HG03060 (cell line): ENCODE data around the gene MAD1L1.
A peak's percentile ranks its signal among the peaks of the same experiment; 100 is the strongest.

Source experiments
- ATAC-seq: cut with Tn5 transposase; IDR thresholded peaks from one replicate; pipeline ENCODE4 v1.9.1; 2021; ENCODE audit warnings: low read depth, moderate number of reproducible peaks; ENCODE audit not compliant: unreplicated experiment

MAD1L1 gene

DNA sequence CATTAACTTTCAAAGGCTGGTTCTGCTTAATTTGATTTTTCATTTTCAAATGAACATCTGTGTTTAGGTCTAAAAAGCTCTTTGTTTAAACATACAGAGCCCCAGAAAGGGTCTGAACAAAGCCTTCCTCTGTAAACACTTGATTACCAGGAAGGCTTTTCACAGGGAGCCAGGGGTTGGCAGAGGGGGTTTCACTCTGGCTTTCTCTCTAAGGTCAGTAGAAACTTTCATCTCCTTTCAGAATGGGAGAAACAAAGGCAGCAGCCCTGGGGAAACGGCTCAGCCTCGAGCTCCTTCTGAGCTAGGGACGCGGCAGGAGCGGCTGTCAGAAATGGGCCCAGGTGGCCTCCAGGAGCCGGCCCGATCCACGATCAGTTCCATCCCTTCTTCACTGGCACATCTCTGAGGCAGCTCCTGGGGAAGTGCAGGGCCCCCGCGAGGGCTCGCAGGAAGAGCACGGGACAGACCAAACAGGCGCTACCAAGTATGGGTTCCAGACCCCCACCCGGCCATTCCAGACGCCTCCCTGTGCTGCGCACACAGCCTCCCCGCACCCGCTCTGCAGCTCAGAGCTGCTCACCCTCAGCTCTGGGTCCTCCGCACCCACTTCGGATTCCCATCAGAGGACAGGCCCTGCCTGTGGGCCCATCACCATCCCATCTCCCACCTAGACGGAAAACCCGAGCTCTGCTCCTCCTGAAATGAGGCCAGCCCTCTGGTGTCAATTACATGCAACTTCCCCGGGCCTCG lies 124.1 kb downstream of the MAD1L1 start:
- ATAC-seq: no peak

DNA sequence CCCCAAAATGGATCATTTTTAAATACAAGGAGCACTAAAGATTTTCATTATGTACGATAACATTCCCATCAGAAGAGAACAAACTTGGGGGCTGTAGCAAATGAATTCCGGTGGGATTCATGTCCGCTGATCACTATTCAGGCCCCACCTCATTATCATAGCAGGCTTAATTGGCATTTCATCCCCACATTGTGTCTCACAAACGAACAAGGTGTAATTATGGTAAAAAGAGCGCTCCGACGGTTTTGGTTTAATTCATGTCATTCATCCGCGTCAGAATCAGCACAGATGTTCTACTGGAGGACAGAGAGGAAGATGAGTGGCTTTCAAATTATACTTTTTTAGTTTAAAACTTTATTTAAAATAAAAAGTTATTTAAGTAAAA lies 124.7 kb downstream of the MAD1L1 start:
- no peak for ATAC-seq

DNA sequence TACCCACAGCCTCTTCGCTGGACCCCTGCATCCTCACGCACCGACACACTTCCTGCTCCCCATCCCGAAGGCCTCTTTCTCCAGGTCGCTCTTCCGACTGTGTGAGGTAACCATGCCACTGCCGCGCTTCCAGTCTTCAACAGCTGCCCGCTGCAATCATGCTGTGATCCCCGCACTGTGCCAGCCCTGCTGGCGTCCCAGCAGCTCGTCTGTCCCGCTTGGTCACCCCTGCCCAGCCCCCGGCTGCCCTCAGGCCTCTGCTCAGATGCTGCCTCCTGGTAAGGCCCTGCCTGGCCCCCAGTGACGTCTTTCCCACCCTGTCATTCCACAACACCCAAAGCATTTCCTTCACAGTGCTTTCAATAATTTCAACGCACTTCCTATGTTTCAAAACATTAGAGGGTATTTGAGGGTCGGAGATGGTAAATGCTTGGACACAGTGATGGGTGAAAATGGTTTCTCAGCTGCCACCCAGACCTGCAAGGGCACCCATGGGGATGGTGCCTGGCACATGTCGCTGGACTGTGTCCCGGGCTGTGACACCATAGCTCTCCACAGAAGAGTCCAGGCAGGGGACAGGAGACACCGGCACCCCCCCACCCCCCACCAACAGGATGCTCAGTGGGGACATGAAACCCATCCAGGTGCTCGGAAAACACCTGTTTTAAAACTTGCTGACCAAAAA lies 125.2 kb downstream of the MAD1L1 start:
- no peak for ATAC-seq

DNA sequence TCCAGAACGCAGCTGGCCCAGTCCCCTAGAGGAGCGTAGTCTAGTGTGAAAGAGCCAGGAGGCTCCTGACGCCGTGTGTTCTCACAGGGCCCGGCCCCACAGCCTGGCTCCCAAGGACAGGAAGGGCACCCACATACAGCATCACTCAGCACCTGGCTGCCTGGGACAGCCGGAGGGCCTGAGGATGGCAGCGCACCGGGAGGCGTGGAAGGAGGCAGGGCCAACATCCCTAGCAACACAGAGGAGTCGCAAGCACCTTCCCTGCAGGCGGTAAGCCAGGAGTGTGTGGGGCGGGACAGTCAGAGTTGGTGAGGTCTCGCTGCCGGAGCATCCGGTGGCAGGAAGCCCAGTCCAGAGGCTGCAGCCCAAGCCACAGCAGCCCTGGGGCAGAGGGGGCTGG lies 125.8 kb downstream of the MAD1L1 start:
- ATAC-seq: no peak

DNA sequence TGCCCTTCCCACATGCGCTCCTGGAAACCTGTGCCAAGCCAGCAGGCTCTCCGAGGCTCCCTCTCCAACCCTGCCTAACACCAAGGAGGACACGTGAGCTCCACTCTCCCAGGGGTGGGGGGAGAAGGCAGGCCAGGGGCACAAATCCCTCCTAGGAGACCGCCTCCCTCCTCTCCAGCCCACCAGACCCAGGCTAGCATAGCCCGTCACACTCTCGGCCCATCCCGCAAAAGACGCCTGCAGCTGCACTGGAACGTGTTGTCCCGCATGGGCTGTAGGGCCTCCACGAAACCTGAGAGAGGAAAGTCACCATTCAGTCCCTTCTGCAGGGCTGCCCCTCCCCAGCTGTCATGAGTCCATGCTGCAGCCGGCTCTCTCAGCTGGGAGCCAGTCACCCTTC lies 126.3 kb downstream of the MAD1L1 start:
- no peak for ATAC-seq

DNA sequence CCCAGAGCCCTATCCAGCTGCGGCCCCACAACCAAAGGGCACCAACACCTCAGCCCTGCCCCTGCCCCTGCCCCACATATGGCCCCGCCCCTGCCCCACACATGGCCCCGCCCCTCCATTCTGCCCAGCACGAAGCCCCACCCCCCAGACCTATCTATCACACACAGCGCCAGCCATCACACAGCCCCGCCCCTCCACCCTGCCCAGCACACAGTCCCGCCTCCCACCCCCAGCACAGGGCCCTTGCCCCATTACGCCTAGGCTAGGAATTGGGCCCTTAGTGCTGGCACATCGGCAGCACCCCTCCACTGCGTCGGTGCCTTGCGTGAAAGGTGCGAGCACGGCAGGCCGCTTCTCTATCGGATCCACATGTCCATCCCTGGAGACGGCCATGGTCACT lies 126.8 kb downstream of the MAD1L1 start:
- ATAC-seq: no peak

DNA sequence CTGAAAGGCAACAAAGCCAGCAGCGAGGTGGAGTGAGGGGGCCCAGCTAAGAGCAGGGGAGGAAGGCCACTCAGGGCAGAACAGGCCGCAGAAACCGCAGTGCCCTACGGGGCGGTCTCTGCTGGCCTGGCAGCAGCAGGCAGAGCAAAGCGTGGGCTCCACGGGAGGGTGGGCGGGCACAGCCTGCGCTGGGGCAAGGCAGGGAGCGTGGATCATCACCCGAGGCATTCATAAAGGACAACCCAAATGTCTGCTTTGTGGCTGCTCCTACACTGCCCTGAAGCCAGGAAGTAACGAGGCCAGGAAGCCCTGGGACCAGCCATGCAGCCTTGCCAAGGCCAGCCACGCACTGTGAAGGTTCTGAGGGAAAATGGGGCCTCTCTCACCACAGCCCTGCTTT lies 127.5 kb downstream of the MAD1L1 start:
- ATAC-seq: no peak

DNA sequence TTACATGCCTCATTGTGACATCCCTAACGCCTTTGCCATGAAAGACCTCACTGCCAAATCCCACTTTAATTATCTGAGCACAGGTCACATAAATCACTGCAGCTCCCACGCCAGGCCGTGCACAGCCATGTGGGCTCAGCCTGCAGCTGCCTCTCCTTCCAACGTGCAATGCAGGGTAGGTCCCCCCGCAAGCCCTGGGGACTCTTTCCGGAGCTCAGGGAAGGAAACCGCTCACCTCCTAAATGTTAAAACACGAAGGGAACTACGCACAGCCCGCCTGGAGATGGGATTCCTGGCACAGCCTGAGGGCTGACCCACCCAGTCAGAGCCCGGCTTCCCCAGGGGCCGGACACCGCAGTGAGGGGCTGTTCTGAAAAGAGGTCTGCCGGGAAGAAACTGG lies 128.0 kb downstream of the MAD1L1 start:
- no peak for ATAC-seq

DNA sequence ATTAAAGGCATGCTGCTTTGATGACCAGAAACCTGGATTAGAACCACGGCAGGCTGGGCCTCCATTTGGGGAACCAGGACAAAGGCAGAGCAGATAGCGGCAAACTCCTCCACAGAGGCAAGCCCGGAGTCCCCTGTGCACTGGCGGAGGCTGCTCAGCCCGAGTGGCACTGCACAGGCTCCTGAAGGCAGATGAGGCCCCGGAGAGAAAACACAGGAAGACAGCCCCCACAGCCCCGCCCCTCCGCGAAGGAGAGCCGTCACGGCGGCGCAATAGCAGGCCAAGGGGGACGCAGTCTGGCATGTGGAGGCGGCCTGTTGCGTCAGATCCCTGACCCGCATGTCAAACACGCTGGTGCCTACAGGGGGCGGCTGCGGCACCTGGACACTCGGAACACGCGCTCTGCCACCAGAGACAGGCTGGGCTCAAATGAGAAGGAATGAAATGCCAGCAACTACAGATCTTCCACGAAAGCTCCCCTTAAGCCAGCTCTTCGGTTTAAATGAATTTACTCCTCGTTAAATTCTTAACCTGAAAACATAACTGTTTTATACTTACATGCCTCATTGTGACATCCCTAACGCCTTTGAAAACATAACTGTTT lies 128.5 kb downstream of the MAD1L1 start:
- no peak for ATAC-seq

DNA sequence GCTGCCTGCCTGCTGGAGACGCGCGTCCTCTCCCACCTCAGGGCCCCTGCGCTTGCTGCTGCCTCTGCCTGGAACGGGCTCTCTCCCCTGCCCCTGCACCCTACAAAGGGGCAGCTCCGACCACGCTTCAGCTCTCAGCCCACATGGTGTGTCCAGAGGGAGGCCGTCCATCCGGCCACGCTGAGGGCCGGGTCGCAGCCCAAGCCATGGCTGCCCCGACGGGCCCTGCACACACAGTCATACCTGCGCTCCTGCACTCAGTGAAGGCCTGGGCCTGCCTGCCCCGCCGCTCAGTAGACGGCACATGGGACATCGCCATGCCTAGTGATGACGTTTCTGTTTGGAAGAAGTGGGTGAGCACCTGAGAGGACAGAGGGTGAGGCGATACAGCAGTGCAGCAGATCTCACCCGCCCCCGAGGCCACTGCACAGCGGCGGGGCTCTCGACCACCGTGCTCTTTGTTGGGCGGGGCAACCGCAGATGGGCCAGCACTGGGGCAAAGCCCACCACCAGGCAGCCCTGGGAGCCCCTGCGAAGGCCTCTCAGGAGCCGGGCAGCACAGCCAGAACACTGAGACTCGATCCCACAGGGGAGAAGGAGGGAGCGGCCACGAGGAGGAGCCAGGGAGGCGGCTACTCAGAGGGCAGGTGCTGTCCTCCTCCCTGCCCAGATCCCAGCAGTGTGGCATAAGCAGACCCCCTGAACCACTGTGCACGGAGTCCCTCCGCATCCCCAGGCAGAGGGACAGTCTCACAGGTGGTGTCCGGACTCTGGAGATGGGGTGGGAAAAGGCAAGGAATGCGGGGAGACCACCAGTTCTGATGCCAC lies 129.5 kb downstream of the MAD1L1 start:
- no peak for ATAC-seq

DNA sequence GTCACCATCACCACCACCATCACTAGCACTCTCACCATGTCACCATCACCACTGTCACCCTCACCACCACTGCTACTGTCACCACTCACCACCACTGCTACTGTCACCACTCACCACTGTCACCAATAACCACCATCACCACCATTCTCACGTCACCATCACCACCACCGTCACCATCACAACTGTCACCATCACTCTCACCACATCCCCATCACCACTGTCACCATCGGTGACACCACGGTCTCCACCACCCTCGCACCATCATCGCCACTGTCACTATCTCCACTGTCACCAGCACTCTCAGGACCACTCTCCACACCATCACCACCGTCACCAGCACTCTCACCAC lies 130.4 kb downstream of the MAD1L1 start:
- no peak for ATAC-seq

DNA sequence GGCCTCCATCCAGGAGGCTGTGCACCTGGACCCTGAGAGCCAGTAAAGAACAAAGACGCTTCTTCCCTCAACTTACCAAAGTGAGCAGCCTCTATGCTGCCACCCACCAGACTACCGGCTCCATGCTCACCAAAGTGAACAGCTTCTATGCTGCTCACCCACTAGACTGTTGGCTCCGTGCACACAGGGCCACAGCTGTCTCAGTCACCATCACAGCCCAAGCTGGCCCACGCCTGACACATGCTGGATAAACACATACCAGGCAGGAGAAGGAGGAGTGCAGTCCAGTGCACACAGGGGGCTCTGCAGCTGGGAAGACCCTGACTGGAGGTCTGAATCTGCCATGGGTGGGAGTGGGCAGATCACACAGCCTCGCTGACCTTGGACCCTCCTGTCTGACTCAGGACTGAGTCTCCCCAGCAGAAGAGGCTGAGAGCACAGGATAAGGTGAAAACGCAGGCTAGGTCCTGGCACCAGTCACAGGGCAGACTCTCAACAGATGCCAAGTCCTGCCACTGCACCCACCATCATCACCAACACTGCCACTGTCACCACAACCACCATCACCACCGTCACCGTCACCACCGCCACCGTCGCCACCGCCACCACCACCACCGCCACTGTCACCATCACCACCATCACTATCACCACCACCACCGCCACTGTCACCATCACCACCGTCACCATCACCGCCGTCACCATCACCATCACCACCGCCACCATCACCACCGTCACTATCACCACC lies 130.9 kb downstream of the MAD1L1 start:
- no peak for ATAC-seq

DNA sequence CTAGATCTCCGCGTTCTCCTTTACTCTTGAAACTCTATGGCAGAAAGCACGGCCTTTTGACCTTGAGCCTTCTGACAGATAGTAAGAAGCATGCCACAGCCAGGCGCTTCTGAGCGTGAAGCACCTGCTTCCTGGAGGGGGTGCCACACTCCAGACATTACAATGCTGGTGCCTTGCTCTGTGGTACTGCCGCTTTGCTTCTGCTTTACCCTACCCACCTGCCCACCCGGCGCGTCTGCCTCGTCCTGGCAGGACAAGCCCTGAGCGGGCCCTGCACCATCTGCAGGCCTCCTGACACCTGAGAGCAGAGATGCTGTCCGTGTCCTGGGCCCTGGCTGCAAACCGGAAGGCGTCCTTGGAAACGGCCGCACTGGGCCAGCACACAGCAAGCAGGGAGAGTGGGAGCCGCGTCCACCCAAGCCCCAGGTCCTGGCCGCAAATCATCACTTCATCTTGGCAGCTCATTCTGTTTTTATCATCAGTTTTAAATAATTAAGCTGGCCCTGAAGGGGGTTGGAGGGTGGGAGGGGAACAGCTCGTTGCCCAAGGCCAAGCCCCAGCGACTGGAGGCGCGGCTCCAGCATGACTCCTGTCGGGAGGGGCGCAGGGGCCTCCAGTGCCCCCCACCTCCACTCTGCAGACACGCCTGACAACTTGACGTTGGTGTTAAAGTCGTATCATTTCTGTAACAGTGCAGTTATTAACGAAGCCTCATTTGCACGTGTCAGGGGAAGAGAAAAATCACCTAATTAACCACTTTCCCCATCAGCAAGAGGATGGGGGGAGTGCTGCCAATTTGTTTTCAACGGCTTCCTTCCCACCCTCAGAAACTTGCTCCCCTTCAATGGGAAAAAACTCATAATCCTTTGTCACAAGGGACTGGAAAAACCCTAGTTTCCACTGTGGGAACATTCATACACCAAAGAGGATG lies 132.2 kb downstream of the MAD1L1 start:
- ATAC-seq: peak; percentile 53

DNA sequence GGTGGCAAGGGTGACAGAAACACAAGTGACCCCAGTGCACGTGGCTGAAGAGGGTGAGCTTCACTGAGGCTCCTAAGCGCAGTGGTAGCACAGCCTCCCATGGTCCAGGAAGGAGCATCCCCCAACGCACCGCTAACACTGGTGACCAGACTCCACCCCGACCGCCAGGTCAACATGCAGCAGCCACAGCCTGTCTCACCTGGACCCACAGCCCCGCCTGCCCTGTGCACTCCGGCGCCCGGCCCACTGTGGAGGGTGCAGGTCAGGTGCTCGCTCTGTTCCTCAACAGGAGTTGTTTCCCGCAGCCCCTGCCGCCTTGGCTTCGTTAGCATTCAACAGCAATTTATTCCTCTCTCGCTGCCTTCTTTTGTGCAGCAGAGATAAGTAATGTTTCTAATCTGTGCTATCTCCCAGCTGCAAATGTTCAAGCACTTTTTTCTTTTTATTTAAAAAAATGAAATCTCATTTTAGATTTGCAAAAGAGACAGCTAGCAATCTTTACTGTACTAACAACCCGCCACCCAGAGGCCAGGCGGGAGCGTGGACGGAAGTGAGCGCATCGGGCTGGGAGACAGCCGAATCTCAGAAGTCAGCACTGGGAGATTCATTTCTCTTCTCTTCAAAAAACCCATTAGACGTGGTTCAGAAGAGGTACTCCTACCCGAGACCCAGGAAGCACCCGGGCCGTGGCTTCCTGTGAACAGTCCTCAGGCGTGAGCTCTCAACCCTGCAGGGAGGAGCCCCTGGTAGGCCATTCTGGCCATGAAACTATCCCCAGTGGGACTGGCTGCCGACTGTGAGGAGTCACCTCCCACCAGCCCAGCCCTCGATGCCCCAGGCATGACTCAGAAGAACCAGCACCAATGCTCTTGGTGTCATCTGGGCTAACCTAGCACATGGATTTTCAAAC lies 133.4 kb downstream of the MAD1L1 start:
- ATAC-seq: no peak

DNA sequence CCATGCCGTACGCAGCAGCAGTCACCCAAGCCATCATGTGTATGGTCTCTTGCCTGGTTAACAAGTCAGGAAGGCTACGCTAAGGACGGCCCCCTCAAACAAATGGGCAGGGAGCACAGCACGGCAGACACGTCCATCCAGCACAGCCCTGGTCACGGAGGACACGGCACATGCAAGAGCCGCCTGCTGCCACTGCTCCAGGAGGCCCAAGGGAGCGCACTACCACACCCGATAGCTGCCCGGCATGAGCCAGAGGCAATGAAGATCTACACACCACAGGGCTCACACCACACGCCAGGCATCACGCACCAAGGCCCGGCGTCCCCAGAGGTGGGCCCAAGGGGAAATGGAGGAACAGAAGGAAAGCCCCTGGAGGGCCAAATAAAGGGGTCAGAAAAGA lies 134.2 kb downstream of the MAD1L1 start:
- no peak for ATAC-seq

DNA sequence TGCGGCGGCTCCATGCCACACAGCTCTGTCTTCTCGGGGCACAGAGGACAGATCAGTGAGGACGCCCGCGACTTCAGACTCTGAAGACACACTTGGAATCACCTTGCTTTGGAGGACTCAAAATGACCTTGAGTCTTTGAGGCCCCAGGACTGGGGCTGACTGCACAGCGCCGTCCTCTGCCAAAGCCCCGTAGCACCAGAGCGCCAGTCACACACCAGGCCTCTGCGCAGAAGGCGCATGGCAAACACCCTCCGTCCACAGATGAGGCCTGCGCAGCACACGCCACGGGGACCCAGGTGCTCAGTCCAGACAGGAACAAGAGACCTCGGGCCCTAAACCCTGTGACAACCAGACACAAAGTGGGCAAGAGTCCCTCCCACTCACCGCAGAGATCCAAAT lies 134.7 kb downstream of the MAD1L1 start:
- ATAC-seq: no peak

DNA sequence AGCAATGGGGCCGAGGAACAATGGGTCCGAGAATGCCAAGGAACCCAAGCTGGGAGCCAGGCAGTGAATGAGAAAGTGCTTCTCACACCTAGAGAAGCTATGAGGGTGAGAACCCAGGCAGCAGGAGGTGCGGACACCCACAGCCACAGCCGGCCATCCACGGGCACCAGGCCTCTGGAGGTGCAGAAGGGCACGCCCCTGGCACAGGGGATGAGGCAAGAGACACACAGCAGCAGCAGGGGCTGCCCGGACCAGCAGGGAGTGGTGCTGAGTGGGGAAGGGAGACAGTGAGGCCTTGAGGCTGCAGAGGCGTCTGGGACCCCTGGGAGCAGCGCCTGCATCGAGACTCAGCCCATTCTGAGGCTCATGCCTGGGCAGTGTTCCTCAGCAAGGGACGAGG lies 135.3 kb downstream of the MAD1L1 start:
- ATAC-seq: no peak

DNA sequence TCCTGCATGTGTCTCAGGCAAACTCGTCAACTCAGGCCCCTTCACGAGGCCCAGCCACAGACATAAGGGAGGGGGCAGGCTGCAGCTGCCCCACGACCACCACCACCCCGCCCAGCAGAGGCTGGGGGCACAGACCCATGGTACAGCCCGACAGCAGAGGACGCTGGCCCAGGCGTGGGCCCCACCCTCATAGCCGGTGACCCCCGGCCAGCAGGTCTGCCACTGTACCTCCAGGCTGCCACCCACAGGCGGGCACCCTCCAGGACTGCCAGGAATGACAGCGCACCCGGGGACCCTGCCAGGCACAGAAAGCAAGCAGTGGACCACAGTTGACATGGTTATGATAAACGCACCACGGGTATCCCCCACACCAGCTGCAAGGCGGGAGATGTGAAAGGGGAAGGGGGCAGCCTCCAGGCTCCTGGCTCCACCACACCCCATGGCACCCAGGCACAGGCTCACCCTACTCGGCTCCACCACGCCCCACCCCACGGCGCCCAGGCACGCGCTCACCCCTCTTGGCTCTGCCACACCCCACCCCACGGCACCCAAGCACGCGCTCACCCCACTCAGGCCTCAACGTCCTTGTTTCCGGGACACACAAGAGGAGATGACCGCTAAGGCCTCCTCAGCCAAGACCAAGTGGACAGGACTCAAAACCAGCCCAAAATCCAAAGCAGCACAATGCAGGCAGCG lies 135.9 kb downstream of the MAD1L1 start:
- no peak for ATAC-seq
